Neutrophil (primary cell): ENCODE measurements around the gene IDI2.

ENCODE experiments used
- H3K27ac ChIP-seq: fragments of 200-600 bp; sonication (generic); 2 replicates; pipeline ENCODE4 v1.5.1; 2016; ENCODE audit warnings: mild to moderate bottlenecking, moderate library complexity
- H3K27me3 ChIP-seq: fragments of 200-600 bp; sonication (generic); 2 replicates; pipeline ENCODE4 v1.6.0; 2016; ENCODE audit warnings: mild to moderate bottlenecking
- H3K36me3 ChIP-seq: fragments of 200-600 bp; sonication (generic); 2 replicates; pipeline ENCODE4 v1.5.1; 2017
- H3K4me1 ChIP-seq, 2 experiments: fragments of 200-600 bp in 1 of 2; sonication (generic) in 1 of 2; 1 replicate in 1 of 2; 2 replicates in 1 of 2; pipeline versions ENCODE4 v1.5.1 to v1.6.1; 2013 to 2016; ENCODE audit warnings: low read depth in 1 of 2, low read length in 1 of 2, mild to moderate bottlenecking in 1 of 2, moderate library complexity in 1 of 2; ENCODE audit not compliant: control insufficient read depth in 1 of 2, insufficient read depth in 1 of 2
- H3K4me3 ChIP-seq, 2 experiments: fragments of 200-600 bp in 1 of 2; sonication (generic) in 1 of 2; 1 replicate in 1 of 2; 2 replicates in 1 of 2; pipeline ENCODE4 v1.5.1; 2013 to 2016; ENCODE audit warnings: low read depth in 1 of 2, low read length in 1 of 2, mild to moderate bottlenecking in 1 of 2, moderate library complexity in 1 of 2
- H3K9me3 ChIP-seq: fragments of 200-600 bp; sonication (generic); 2 replicates; pipeline ENCODE4 v1.5.1; 2016
- CTCF ChIP-seq: fragments of 200-600 bp; sonication (generic); IDR thresholded peaks from 2 replicates; pipeline ENCODE4 v1.5.1; 2016; ENCODE audit warnings: antibody characterized with exemption

The IDI2 gene

GRCh38 chr10:995559-995926 lies 30.1 kb downstream of the IDI2 start:
- no peak for TF ChIP-seq CTCF
- Histone ChIP-seq H3K4me1 (no peaks in the 10 kb centered on the region), H3K27ac (no peak overlapping the region), H3K9me3 (no peaks in the 10 kb centered on the region), H3K36me3 (peaks cover 46% of the 10 kb centered on the region), H3K4me3 (no peak overlapping the region), H3K27me3 (no peaks in the 10 kb centered on the region)

GRCh38 chr10:994836-995558 lies 30.7 kb downstream of the IDI2 start:
- no peak for TF ChIP-seq CTCF
- H3K27ac ChIP-seq = no peak overlapping the region
- H3K27me3 ChIP-seq = no peaks in the 10 kb centered on the region
- H3K9me3 ChIP-seq = no peaks in the 10 kb centered on the region
- no peak overlapping the region for H3K4me3 ChIP-seq
- no peaks in the 10 kb centered on the region for H3K4me1 ChIP-seq
- peaks cover 42% of the 10 kb centered on the region for H3K36me3 ChIP-seq

GRCh38 chr10:992871-993270 lies 32.8 kb downstream of the IDI2 start:
- no peaks in the 10 kb centered on the region for H3K9me3 ChIP-seq
- H3K27ac ChIP-seq = no peak overlapping the region
- H3K27me3 ChIP-seq = no peaks in the 10 kb centered on the region
- peaks cover 23% of the 10 kb centered on the region for H3K36me3 ChIP-seq
- no peak overlapping the region for H3K4me3 ChIP-seq
- no peak for TF ChIP-seq CTCF
- H3K4me1 ChIP-seq = peaks cover 8% of the 10 kb centered on the region in 2 experiments

GRCh38 chr10:992467-992866 lies 33.2 kb downstream of the IDI2 start:
- Histone ChIP-seq H3K36me3 (peaks cover 20% of the 10 kb centered on the region), H3K4me1 (peaks cover 12% of the 10 kb centered on the region in 2 experiments), H3K9me3 (no peaks in the 10 kb centered on the region), H3K4me3 (no peak overlapping the region), H3K27me3 (no peaks in the 10 kb centered on the region), H3K27ac (no peak overlapping the region)
- no peak for TF ChIP-seq CTCF

- no peak for TF ChIP-seq CTCF
- H3K36me3 ChIP-seq = peaks cover 3% of the 10 kb centered on the region
Observed at GRCh38 chr10:990808-991207, 34.9 kb downstream of the IDI2 start.

More at GRCh38 chr10:990808-991207, 34.9 kb downstream of the IDI2 start:
- H3K4me3 ChIP-seq = no peak overlapping the region
- no peak overlapping the region for H3K27ac ChIP-seq
- H3K4me1 ChIP-seq = peaks cover 18% of the 10 kb centered on the region in 2 experiments
- no peaks in the 10 kb centered on the region for H3K9me3 ChIP-seq
- no peaks in the 10 kb centered on the region for H3K27me3 ChIP-seq
